ENCODE results near the gene EN2.

Gene EN2

GRCh38 chr7:155464948-155465739 is 7.2 kb downstream of the EN2 start:
- Histone ChIP-seq H3K9me3 (no peaks in the 10 kb centered on the region), H3K36me3 (no peaks in the 10 kb centered on the region), H3K4me1 (peaks cover 0 to 39% (median 26%) of the 10 kb centered on the region in 4 donors), H3K27ac (no peak overlapping the region), H3K4me3 (no peak overlapping the region), H3K27me3 (peaks cover 3 to 100% of the 10 kb centered on the region in 2 donors)
- TF ChIP-seq CTCF (IDR thresholded peaks at IDR 0.05): no peak
- no peak for DNase-seq
- intact Hi-C loops (cut with DNase I; ENCODE audit: low total_unique reads): no loop called here

DNA sequence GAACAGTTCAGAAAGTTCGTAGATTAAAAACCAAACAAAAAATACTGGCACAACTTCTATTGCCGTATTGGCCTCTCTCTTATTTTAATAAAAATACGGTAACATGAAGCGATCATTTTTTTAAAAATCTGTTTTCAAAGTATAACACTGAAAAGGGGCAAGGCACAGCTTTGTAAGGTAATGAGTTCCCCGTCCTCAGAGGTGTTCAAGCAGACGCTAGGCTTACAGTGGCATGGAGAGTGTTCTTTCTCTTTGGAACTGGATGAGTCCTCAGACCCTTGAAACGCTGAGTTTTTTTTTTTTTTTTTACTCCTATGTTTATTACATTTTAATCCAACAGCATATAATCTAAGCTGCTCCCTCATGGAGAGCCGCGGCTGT is 7.8 kb downstream of the EN2 start:
- no peak overlapping the region for H3K4me3 ChIP-seq
- intact Hi-C loops (cut with DNase I; ENCODE audit: low total_unique reads): no loop called here
- no peak for DNase-seq
- peaks cover 3 to 100% of the 10 kb centered on the region in 2 donors for H3K27me3 ChIP-seq
- no peak overlapping the region for H3K27ac ChIP-seq
- no peaks in the 10 kb centered on the region for H3K36me3 ChIP-seq
- peaks cover 0 to 39% (median 26%) of the 10 kb centered on the region in 4 donors for H3K4me1 ChIP-seq
- TF ChIP-seq CTCF (IDR thresholded peaks at IDR 0.05): no peak
- H3K9me3 ChIP-seq: no peaks in the 10 kb centered on the region

DNA sequence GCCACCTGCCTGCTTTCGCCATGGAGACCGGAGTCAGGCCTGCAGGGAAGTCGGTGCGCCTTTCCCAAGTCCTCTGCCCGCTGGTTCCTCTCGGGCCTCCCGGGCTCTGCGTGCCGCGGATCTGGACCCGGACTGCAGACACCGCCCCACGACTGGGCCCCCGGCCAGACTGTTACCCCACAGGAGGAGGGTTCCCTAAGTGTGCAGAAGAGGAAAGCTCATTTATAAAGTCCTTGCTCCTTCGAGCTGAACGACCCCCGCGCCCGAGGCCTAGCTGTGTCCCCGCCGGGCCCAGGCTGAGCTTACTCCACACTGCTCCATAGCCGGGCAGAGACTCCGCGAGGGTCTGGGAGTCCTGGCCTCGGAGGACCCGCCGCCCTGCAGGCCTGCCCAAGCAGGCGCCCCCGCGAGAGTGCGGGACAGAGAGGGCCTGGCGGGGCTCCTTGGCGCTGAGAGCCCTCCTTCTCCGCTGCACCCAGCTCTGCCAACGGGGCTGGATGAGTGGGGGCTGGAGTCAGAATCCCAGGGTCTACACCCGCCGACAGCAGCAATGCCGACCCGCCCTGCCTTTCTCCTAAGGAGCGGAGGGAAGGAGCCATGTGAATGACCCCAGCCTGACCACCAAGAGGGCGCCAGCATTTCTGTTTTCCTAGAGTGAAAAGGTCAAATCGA is 8.3 kb downstream of the EN2 start:
- no peaks in the 10 kb centered on the region for H3K9me3 ChIP-seq
- no peak for TF ChIP-seq CTCF (IDR thresholded peaks at IDR 0.05)
- H3K27me3 ChIP-seq: peaks cover 3 to 100% of the 10 kb centered on the region in 2 donors
- H3K4me1 ChIP-seq: peaks cover 0 to 39% (median 26%) of the 10 kb centered on the region in 4 donors
- H3K4me3 ChIP-seq: no peak overlapping the region
- DNase-seq: no peak
- H3K27ac ChIP-seq: no peak overlapping the region
- no peaks in the 10 kb centered on the region for H3K36me3 ChIP-seq
- intact Hi-C loops (cut with DNase I; ENCODE audit: low total_unique reads): no loop called here

DNA sequence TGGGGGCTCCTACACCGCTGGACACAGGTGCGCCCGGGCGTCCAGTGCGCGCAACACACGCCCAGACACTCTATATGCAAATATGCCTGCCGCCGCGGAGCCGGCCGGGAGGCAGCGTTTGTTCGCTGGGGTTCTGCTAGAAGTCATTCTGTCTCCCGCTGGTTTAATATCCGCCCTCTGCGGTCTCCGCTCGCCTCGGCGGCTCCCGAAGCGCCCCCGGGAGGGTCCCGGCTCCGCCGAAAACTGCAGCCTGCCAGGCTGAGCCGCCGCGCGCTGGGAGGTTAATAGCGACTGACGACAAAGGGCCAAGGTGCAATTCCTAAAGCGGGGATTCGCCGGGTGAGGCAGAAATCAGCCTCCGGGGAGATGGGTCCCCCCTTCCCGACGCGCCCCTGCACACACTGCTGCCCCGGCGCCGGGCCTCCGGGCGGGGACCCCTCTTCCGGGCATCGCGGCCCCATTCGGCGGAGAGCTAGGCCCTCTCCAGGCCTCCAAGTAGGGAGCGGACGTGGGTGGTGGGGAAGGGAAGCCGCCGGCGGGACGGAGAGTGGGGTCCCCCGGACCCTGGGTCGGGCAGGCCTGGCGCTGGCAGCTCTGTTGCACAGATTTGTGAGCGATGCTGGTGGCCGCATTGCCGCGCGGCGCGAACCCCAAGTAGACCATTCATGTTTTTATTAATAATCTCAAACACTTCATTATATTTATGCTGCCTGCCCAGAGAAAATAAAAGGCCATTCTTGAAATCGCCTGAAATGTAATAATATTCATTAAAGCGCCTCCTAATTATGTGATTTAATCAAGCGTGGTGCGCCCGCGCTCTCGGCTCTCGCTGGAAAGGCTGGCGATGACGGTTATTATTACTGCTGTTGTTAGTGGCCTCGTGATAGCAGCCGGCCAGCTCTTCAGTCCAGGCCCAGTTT is 9.1 kb downstream of the EN2 start:
- H3K9me3 ChIP-seq: no peaks in the 10 kb centered on the region
- no peak for TF ChIP-seq CTCF (IDR thresholded peaks at IDR 0.05)
- intact Hi-C loops (cut with DNase I; ENCODE audit: low total_unique reads): no loop called here
- H3K4me3 ChIP-seq: no peak overlapping the region
- no peak overlapping the region for H3K27ac ChIP-seq
- no peak for DNase-seq
- H3K36me3 ChIP-seq: no peaks in the 10 kb centered on the region
- peaks cover 0 to 100% of the 10 kb centered on the region in 2 donors for H3K27me3 ChIP-seq
- peaks cover 0 to 39% (median 26%) of the 10 kb centered on the region in 4 donors for H3K4me1 ChIP-seq
